Ovary (tissue), 3 donors: Measurements from ENCODE around the gene HIVEP3.

Source experiments
- CTCF ChIP-seq, 3 donors: fragments of 450-650 bp in 2 of 3; fragments of 200-600 bp in 1 of 3; IDR thresholded peaks; one replicate each; pipeline versions ENCODE4 v1.5.1 to v1.8.0; 2016 to 2022; ENCODE audit warnings: antibody characterized with exemption in 3 of 3, mild to moderate bottlenecking in 1 of 3
- EP300 ChIP-seq: sonication (generic); formaldehyde crosslinking; IDR thresholded peaks from one replicate; pipeline ENCODE4 v1.6.1; 2017; ENCODE audit warnings: antibody characterized with exemption
- POLR2A ChIP-seq: fragments of 450-650 bp; IDR thresholded peaks from one replicate; pipeline ENCODE4 v1.6.1; 2017; ENCODE audit warnings: antibody characterized with exemption, mild to moderate bottlenecking, moderate library complexity
- donor health status: DM: no; HTN: no; CAD: no.

DNA sequence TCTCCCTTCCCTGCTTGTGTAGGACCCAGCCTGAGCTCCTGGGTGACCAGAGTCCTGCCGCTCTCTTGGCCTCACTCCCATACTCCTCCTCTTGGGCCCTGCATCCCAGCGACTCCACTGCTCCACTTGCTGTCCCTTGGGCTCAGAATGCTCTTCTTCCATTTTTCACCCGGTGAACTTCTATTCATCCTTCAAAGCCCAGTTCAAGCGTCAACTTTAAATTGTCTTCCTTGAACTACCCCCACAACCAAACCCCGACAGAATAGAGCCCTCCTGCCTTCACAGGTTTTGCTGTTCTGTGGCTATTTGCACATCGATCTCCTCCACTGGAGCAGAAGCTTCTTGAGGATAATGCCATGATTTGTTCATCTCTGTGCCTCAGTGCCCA is 218.9 kb downstream of the HIVEP3 start:
- no peak for TF ChIP-seq POLR2A
- TF ChIP-seq CTCF (IDR thresholded peaks at IDR 0.05): no peak
- TF ChIP-seq EP300: no peak
